A172 (cell line): ENCODE measurements around the gene MRPL16. TPM values are rescaled to one million over a fixed set of nuclear protein-coding genes. Genes with fewer than 3 reads are reported as not detected.
"Not testable (repeated sequence)": the region's sequence is repeated elsewhere in the genome, so short reads cannot be mapped to it uniquely, and the experiment has no call there.

Source experiments
- DNase-seq: peaks from one replicate; pipeline ENCODE4 v3.0.0-alpha.2; 2015; ENCODE audit warnings: low spot score
- total RNA-seq: library from RNA; depleted of rRNA; stranded (reverse); fragments of >200 nt; shearing (Covaris generic); gene quantifications from 2 replicates; pipeline ENCODE4 v1.2.3, GENCODE V29; 2014; rRNA removed

MRPL16 gene
- total RNA-seq, result 58.4 and 66.5 TPM in 2 replicates

- DNase-seq, result peak; percentile 79
Measured at GRCh38 chr11:59810189-59810910, at the start of gene MRPL16. Gene MRPL16, minus strand, starts transcription at chr11:59810778. Its CDS starts 120 bp downstream, at chr11:59810658.

GRCh38 chr11:59859673-59860072, 49.1 kb upstream of the MRPL16 start:
- no peak for DNase-seq

DNA sequence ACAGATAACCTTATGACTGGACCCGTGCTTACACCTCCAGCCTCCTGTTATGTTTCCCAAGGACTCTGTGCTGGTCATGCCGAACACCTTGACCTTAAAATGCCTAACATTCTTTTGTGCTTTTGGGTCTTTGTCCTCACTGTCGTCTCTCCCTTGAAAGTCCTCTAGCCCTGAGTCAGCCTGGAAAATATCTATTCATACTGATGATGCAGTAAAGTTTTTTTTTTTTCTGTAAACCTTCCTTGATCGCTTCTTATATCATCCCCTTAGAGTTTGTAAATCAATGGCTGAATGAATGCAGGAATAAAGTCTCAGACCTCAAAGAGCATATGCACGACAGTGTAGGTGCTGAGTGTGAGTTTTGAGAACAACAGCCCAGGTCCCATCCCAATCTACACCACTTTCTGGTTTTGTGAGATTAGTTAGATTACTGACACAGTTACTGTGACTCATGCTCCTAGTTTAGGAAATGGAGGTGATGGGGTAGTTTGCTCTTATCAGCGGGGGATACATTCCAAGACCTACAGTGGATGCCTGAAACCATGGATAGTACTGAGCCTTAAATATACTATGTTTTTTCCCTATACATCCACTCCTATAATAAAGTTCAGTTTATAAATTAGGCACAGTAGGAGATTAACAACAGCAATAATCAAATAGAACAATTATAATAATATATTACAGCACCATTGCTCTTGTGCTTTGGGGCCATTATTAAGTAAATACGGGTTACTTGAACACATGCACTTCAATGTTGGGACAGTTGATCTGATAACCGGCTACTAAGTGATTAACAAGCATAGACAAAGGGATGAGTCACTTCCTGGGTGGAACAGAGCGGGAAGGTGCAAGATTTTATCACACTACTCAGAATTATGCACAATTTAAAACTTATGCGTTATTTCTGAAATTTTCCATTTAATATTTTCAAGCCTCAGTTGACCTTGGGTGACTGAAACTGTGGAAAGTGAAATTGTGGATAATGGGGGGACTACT, 47.2 kb upstream of the MRPL16 start:
- peak; percentile 86 for DNase-seq

- no peak for DNase-seq
Measured at GRCh38 chr11:59854871-59855270, 44.3 kb upstream of the MRPL16 start.

- DNase-seq, result not testable (repeated sequence)
Measured at GRCh38 chr11:59851416-59851815, 40.8 kb upstream of the MRPL16 start.

GRCh38 chr11:59849551-59849950, 39.0 kb upstream of the MRPL16 start:
- not testable (repeated sequence) for DNase-seq

- no peak for DNase-seq
Measured at GRCh38 chr11:59849129-59849528, 38.6 kb upstream of the MRPL16 start.

DNA sequence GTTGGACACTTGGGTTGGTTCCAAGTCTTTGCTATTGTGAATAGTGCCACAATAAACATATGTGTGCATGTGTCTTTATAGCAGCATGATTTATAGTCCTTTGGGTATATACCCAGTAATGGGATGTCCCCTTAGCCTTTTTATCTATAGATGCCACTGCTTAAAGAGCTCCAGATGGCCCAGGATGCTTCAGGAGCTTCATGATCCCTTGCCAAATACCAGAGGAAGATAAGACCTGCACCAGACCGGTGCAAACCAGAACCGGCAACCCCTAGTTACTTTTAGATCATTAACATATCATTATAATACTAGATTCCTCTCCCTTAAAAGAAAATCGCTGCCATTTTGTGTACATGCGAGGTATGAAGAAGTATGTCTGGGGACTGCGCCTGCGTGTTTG, 37.9 kb upstream of the MRPL16 start:
- DNase-seq, result not testable (repeated sequence)

- DNase-seq, result no peak
Measured at GRCh38 chr11:59847626-59848025, 37.0 kb upstream of the MRPL16 start.

DNA sequence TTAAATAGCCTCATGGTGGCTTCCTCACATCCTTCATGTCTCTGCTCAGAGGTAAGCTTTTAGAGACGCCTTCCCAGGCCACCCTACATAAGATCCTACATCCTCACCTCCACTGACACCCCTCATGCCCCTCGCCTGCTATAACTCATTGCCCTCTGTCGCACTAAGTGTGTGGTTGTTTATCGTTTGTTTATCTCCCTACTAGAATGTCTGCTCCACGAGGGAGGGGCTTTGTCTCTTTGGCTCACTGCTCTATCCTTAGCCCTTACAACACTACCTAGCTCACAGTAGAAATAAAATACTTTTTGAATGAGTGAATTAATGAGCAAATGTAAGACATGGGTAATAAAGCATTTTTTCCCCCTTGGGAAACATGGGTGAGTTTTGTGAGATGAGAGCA, 36.0 kb upstream of the MRPL16 start:
- no peak for DNase-seq

DNA sequence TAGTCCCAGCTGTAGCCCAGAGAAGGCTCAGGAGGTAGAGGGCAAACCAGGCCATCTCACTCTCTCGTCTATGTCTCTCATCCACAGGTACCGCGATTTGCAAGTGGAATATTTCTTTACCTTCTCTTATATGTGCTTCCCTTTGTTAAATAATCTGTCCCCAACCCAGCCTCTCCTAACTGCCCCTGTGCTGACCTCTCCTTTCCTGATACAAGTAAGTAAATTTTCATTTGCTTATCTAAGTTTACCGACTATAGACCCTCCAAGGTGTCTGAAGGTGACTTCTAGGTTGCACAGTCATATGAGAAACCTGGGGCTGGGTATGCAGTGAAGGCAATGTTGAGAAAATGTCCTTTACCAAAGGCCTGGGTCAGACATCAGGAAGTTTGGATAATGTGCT, 34.8 kb upstream of the MRPL16 start, which contains the start of gene CBLIF:
TSS of gene CBLIF (minus strand) at position 101 of the 400 bp plus-strand sequence. CDS start at position 55, 46 bp downstream.
- no peak for DNase-seq

DNA sequence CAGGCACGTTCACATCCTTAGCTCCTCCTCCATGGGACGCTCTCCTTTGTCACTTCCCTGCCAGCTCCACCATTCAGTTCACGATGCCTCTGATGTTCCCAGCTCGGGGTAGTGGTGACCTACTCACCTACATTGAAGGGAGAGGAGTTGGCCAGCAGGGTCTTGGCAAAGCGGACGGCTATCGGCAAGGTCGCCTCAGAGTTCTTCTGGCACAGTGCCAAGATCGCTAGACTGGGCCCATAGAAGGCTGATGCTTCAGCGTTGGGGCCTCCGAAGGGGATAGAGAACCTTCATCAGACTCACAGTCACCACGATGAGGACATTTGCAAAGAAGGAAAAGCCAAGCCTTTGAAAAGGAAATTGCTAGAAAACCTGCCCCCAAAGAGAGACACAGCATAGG, 31.7 kb upstream of the MRPL16 start:
- no peak for DNase-seq

GRCh38 chr11:59841514-59841913, 30.9 kb upstream of the MRPL16 start:
- no peak for DNase-seq

- DNase-seq, result no peak
Measured at GRCh38 chr11:59839615-59840014, 29.0 kb upstream of the MRPL16 start.

DNA sequence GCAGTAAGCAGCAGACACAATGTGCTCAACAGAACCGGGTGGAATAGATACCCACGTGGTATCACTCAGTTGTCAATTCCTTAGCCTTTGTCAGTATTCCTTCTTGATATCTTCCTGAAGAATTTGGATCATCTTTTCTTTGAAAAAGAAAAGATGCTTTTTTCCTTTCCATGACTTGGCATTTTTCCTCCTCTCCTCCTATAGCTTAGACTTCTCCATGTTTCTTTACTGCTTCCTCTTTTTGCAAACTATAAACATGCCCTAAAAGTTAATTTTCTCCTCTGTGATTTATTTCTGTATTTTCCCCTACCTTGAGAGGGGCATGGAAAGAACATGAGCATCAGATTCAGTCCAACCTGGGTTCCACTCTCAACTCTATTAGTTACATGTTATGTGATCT, 23.0 kb upstream of the MRPL16 start:
- no peak for DNase-seq

DNA sequence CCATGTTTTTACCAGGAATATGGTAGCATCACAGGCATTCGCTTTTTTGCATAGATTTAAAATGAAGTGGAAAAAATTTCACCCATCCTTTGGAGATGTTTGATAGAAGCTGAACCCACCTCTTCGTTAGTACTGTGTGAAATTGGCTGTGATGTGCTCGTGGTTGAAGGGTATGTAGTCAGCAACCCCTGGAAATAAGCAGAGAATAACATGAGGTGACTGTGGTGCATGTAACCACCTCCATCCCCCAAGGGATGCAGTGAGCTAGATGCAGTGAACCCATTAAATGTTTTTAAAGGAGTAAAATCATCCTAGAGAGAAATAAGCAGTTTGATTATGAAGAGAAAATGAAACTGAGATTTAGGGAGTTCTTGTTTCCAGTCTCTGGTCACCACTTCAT, 18.8 kb upstream of the MRPL16 start:
- DNase-seq, result no peak

GRCh38 chr11:59822989-59823566, 12.5 kb upstream of the MRPL16 start:
- peak; percentile 66 for DNase-seq

GRCh38 chr11:59818572-59818971, 8.0 kb upstream of the MRPL16 start:
- DNase-seq, result no peak

GRCh38 chr11:59816434-59816833, 5.9 kb upstream of the MRPL16 start:
- DNase-seq, result not testable (repeated sequence)

DNA sequence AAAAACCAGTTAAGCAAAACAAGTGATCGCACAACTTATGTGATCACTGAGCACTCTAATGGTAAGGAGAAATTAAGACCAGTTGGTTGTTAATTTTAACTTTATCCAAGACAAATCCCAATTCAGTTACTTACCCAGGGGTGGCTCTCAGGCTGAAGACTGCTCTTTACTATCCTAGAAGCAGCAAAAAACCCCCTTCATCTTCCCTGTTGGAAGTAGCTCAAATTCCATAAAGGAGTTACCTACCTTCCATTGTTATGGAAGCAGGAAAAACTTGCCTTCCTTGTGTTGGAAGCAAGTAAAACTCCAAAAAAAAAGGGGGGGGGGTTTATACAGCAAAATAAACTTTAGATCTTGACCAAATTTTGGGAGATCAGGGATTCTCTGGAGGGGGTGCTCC, 5.2 kb upstream of the MRPL16 start:
- no peak for DNase-seq

DNA sequence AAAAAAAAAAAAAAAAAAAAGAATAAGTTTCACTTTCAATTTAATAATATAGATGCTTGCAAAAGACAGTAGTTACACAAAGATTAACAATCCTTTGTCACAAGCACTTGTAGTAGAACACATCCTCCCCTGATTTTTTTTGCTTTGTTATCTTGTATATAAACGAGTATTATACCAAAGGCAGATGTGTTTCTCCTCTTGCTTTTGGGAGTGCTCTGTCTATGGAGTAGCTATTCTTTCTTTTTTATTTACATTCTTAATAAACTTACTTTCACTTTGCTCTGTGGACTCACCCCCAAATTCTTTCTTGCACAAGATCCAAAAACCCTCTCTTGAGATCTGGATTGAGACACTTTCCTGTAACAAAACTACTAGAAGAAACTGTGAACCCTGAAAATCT, 3.4 kb upstream of the MRPL16 start:
- no peak for DNase-seq

GRCh38 chr11:59813364-59813763, 2.8 kb upstream of the MRPL16 start:
- DNase-seq, result no peak
